HepG2 (cell line): ENCODE data around the gene C21orf58. TPM values are rescaled to one million over a fixed set of nuclear protein-coding genes. Genes with fewer than 3 reads are reported as not detected.
A peak's percentile ranks its signal among the peaks of the same experiment; 100 is the strongest.

Experiments
- AGO2 ChIP-seq: fragments of 200-400 bp; formaldehyde crosslinking; optimal IDR thresholded peaks from 2 replicates; pipeline ENCODE3; 2017; ENCODE audit warnings: mild to moderate bottlenecking, low read depth, low read length, moderate library complexity
- AKAP8 ChIP-seq: sonication (generic); formaldehyde crosslinking; IDR thresholded peaks from 2 replicates; pipeline ENCODE4 v1.5.1; 2020; ENCODE audit warnings: mild to moderate bottlenecking, missing genetic modification reagents
- ATAD3A ChIP-seq: sonication (generic); formaldehyde crosslinking; IDR thresholded peaks from 2 replicates; pipeline ENCODE4 v1.4.0; 2020; ENCODE audit warnings: missing genetic modification reagents
- CBX1 ChIP-seq: IDR thresholded peaks from one replicate; pipeline ENCODE4 v1.6.1; 2016; ENCODE audit warnings: antibody characterized with exemption, low read depth
- CHD2 ChIP-seq: IDR thresholded peaks from 2 replicates; pipeline ENCODE4 v1.6.1; 2011; ENCODE audit warnings: low read depth, low read length, improper control_type of control experiment
- ERF ChIP-seq: IDR thresholded peaks from 2 replicates; pipeline ENCODE4 v1.6.1; 2018; ENCODE audit warnings: missing biosample characterization, missing genetic modification reagents
- GFI1 ChIP-seq: sonication (generic); formaldehyde crosslinking; IDR thresholded peaks from 2 replicates; pipeline ENCODE4 v1.5.0; 2020; ENCODE audit warnings: missing genetic modification reagents, mild to moderate bottlenecking, borderline replicate concordance
- GLI4 ChIP-seq: sonication (generic); formaldehyde crosslinking; IDR thresholded peaks from 2 replicates; pipeline ENCODE4 v1.5.1; 2020; ENCODE audit warnings: missing genetic modification reagents, mild to moderate bottlenecking, moderate library complexity, borderline replicate concordance
- GZF1 ChIP-seq: sonication (generic); formaldehyde crosslinking; IDR thresholded peaks from 2 replicates; pipeline ENCODE4 v1.5.1; 2020; ENCODE audit warnings: mild to moderate bottlenecking, missing genetic modification reagents
- HES4 ChIP-seq: sonication (generic); formaldehyde crosslinking; IDR thresholded peaks from 2 replicates; pipeline ENCODE4 v1.9.0; 2021; ENCODE audit warnings: mild to moderate bottlenecking, missing genetic modification reagents, borderline replicate concordance
- KLF13 ChIP-seq: sonication (generic); formaldehyde crosslinking; IDR thresholded peaks from 2 replicates; pipeline ENCODE4 v1.4.0; 2020; ENCODE audit warnings: mild to moderate bottlenecking, missing genetic modification reagents
- MBNL3 ChIP-seq: fragments of 250-450 bp; sonication (Bioruptor Pico); conservative IDR thresholded peaks from 2 replicates; pipeline ENCODE4 v1.8.0; 2022; ENCODE audit warnings: mild to moderate bottlenecking, inconsistent platforms
- NCOR1 ChIP-seq: fragments of 200-600 bp; sonication (generic); IDR thresholded peaks from 2 replicates; pipeline ENCODE4 v1.7.0; 2017; ENCODE audit warnings: antibody characterized with exemption, low read length, borderline replicate concordance
- ONECUT2 ChIP-seq: sonication (generic); formaldehyde crosslinking; IDR thresholded peaks from 2 replicates; pipeline ENCODE4 v1.4.0; 2020; ENCODE audit warnings: missing genetic modification reagents
- ZNF121 ChIP-seq: sonication (generic); formaldehyde crosslinking; IDR thresholded peaks from 2 replicates; pipeline ENCODE4 v1.5.0; 2020; ENCODE audit warnings: mild to moderate bottlenecking, missing genetic modification reagents
- ZNF225 ChIP-seq: sonication (generic); formaldehyde crosslinking; IDR thresholded peaks from 2 replicates; pipeline ENCODE4 v1.4.0; 2020; ENCODE audit warnings: mild to moderate bottlenecking, missing genetic modification reagents
- ZNF660 ChIP-seq: sonication (generic); formaldehyde crosslinking; IDR thresholded peaks from 2 replicates; pipeline ENCODE4 v1.5.1; 2020; ENCODE audit warnings: mild to moderate bottlenecking, low read depth, missing genetic modification reagents, borderline replicate concordance
- ZNF747 ChIP-seq: sonication (generic); formaldehyde crosslinking; IDR thresholded peaks from 2 replicates; pipeline ENCODE4 v1.8.1; 2023; ENCODE audit warnings: missing genetic modification reagents, mild to moderate bottlenecking, borderline replicate concordance
- polyA plus RNA-seq, 8 experiments: library from polyadenylated mRNA; depleted of rRNA in 3 of 8; stranded (reverse) in 7 of 8; unstranded in 1 of 8; fragments of >200 nt; fragmentation: Illumina TruSeq in 4 of 8; extraction: Trizol in 4 of 8; gene quantifications; 2 replicates each; pipeline versions ENCODE4 v1.2.1 to v1.2.3, GENCODE V29; 2011 to 2016; ENCODE audit warnings: low read depth in 4 of 8, missing spikeins in 1 of 8, mixed read lengths in 1 of 8; ENCODE audit not compliant: insufficient read depth in 1 of 8
- total RNA-seq, 5 experiments: library from RNA; depleted of rRNA; stranded (reverse); fragments of >200 nt; fragmentation: Illumina TruSeq; extraction: Trizol; gene quantifications; 2 replicates each; pipeline ENCODE4 v1.2.3, GENCODE V29; 2016; ENCODE audit warnings: low read depth in 1 of 5
- TF ChIP-seq, protein P1 (sequence below): IDR thresholded peaks from 2 replicates; pipeline ENCODE4 v1.6.1; 2016; ENCODE audit warnings: missing biosample characterization, missing genetic modification reagents, low read depth
- TF ChIP-seq, protein P2 (sequence below): sonication (generic); formaldehyde crosslinking; IDR thresholded peaks from 2 replicates; pipeline ENCODE4 v1.4.0; 2020; ENCODE audit warnings: missing genetic modification reagents, borderline replicate concordance
- TF ChIP-seq, protein P3 (sequence below): sonication (generic); formaldehyde crosslinking; IDR thresholded peaks from 2 replicates; pipeline ENCODE4 v1.4.0; 2020; ENCODE audit warnings: mild to moderate bottlenecking, missing genetic modification reagents
- TF ChIP-seq, protein P4 (sequence below): sonication (generic); formaldehyde crosslinking; IDR thresholded peaks from 2 replicates; pipeline ENCODE4 v1.5.0; 2020; ENCODE audit warnings: missing genetic modification reagents

Gene C21orf58
- total and polyA plus RNA-seq, 2 of the 13 experiments (the other 11 are each of a cell fraction or from before 2014, with no cell fraction given), result 3.5 to 6.8 TPM

DNA sequence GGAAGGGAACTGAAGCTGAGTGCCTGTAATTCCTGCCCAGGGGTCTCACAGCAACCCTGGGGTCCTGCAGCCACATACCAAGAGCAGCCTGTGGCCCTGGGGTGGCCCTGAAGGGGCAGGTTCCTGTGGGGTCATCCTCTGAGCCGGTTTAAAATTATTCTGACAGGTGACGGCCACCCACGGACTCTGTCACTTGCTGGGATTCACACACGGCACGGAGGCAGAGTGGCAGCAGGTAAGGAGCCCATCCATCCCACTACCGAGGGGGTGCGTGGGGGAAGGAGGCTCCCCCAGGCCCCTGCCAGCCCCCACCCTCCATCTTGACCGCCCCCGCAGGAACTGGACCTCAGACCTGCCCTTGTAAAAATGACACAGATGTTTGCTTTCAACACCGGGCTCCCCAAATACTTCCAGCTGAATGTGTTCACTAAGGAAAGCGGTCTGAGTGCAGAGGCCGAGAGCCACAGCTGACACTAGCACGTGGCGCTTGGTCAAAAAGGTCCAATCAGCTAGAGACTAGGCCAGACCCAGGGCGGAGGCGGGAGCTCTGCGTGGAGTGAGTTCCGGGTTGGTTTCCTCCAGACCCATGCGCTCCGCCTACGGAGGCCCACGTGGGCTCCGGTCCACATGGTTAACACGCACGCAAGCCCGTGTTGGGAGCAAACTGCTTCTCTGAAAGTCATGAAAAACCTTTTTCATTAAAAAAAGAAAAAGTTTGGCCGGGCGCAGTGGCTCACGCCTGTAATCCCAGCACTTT lies 27.5 kb downstream of the C21orf58 start (continued):
- TF ChIP-seq ONECUT2 (CRISPR knock-in tag), result no peak
- no peak for TF ChIP-seq ZNF121
- TF ChIP-seq, protein P1, sequence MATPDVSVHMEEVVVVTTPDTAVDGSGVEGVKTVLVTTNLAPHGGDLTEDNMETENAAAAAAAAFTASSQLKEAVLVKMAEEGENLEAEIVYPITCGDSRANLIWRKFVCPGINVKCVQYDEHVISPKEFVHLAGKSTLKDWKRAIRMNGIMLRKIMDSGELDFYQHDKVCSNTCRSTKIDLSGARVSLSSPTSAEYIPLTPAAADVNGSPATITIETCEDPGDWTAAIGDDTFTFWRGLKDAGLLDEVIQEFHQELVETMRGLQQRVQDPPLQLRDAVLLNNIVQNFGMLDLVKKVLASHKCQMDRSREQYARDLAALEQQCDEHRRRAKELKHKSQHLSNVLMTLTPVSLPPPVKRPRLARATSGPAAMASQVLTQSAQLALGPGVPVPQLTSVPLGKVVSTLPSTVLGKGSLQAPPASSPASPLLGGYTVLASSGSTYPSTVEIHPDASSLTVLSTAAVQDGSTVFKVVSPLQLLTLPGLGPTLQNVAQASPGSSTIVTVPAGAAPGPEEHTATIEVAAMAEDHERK, result no peak
- TF ChIP-seq, protein P2, sequence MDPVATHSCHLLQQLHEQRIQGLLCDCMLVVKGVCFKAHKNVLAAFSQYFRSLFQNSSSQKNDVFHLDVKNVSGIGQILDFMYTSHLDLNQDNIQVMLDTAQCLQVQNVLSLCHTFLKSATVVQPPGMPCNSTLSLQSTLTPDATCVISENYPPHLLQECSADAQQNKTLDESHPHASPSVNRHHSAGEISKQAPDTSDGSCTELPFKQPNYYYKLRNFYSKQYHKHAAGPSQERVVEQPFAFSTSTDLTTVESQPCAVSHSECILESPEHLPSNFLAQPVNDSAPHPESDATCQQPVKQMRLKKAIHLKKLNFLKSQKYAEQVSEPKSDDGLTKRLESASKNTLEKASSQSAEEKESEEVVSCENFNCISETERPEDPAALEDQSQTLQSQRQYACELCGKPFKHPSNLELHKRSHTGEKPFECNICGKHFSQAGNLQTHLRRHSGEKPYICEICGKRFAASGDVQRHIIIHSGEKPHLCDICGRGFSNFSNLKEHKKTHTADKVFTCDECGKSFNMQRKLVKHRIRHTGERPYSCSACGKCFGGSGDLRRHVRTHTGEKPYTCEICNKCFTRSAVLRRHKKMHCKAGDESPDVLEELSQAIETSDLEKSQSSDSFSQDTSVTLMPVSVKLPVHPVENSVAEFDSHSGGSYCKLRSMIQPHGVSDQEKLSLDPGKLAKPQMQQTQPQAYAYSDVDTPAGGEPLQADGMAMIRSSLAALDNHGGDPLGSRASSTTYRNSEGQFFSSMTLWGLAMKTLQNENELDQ (CRISPR knock-in tag), result no peak
- no peak for TF ChIP-seq HES4
- no peak for TF ChIP-seq CBX1
- TF ChIP-seq, protein P3, sequence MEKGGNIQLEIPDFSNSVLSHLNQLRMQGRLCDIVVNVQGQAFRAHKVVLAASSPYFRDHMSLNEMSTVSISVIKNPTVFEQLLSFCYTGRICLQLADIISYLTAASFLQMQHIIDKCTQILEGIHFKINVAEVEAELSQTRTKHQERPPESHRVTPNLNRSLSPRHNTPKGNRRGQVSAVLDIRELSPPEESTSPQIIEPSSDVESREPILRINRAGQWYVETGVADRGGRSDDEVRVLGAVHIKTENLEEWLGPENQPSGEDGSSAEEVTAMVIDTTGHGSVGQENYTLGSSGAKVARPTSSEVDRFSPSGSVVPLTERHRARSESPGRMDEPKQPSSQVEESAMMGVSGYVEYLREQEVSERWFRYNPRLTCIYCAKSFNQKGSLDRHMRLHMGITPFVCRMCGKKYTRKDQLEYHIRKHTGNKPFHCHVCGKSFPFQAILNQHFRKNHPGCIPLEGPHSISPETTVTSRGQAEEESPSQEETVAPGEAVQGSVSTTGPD, result no peak
- no peak for TF ChIP-seq CHD2
- no peak for TF ChIP-seq ZNF747 (CRISPR knock-in tag)
- no peak for TF ChIP-seq GZF1
- no peak for TF ChIP-seq MBNL3 (CRISPR knock-in tag)
- no peak for TF ChIP-seq ATAD3A (CRISPR knock-in tag)
- TF ChIP-seq ZNF225 (CRISPR knock-in tag), result no peak
- TF ChIP-seq ERF, result peak; percentile 38; the same call in 1 of the 2 replicates
- TF ChIP-seq NCOR1, result no peak
- TF ChIP-seq GFI1 (CRISPR knock-in tag), result no peak
- no peak for TF ChIP-seq KLF13 (CRISPR knock-in tag)
- TF ChIP-seq GLI4 (CRISPR knock-in tag), result no peak
- TF ChIP-seq, protein P4, sequence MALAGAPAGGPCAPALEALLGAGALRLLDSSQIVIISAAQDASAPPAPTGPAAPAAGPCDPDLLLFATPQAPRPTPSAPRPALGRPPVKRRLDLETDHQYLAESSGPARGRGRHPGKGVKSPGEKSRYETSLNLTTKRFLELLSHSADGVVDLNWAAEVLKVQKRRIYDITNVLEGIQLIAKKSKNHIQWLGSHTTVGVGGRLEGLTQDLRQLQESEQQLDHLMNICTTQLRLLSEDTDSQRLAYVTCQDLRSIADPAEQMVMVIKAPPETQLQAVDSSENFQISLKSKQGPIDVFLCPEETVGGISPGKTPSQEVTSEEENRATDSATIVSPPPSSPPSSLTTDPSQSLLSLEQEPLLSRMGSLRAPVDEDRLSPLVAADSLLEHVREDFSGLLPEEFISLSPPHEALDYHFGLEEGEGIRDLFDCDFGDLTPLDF (CRISPR knock-in tag), result no peak
- no peak for TF ChIP-seq ZNF660 (CRISPR knock-in tag)
- TF ChIP-seq AKAP8 (CRISPR knock-in tag), result no peak
- TF ChIP-seq AGO2, result no peak
